Keratinocyte (primary cell): ENCODE measurements around the gene CUEDC2. TPM values are rescaled to one million over a fixed set of nuclear protein-coding genes. Genes with fewer than 3 reads are reported as not detected.

Source experiments
- DNase-seq: peaks from one replicate; pipeline ENCODE4 v3.0.0-alpha.2; 2011; ENCODE audit warnings: low read depth, missing footprints, low spot score
- FAIRE-seq: peaks from 2 replicates; lab custom pipeline; 2011; peaks lifted over from hg19 to GRCh38; lab: Jason Lieb, UNC
- H2AFZ ChIP-seq: 2 replicates; pipeline ENCODE4 v1.6.0; 2012; ENCODE audit warnings: low read length, control low read depth, inconsistent platforms; ENCODE audit not compliant: control insufficient read depth
- H3K27ac ChIP-seq: 2 replicates; pipeline ENCODE4 v1.5.1; 2011; ENCODE audit warnings: low read length; ENCODE audit not compliant: control insufficient read depth, insufficient read depth
- H3K27me3 ChIP-seq: 3 replicates; pipeline ENCODE4 v1.6.0; 2011; ENCODE audit warnings: low read length; ENCODE audit not compliant: control insufficient read depth, insufficient read depth; ENCODE audit errors: extremely low read depth
- H3K36me3 ChIP-seq, 2 experiments: 2 replicates in 1 of 2; 3 replicates in 1 of 2; pipeline ENCODE4 v1.5.1; 2011; ENCODE audit warnings: low read length in 2 of 2, mild to moderate bottlenecking in 1 of 2; ENCODE audit not compliant: control insufficient read depth in 2 of 2, insufficient read depth in 2 of 2; ENCODE audit errors: extremely low read depth in 1 of 2
- H3K4me1 ChIP-seq: 3 replicates; pipeline ENCODE4 v1.5.1; 2011; ENCODE audit warnings: low read length; ENCODE audit not compliant: control insufficient read depth, insufficient read depth; ENCODE audit errors: extremely low read depth
- H3K4me2 ChIP-seq: 3 replicates; pipeline ENCODE4 v1.6.0; 2011; ENCODE audit warnings: low read depth, low read length; ENCODE audit not compliant: control insufficient read depth, insufficient read depth; ENCODE audit errors: extremely low read depth
- H3K4me3 ChIP-seq, 3 experiments: fragments of 200-600 bp in 1 of 3; sonication (generic) in 1 of 3; 2 replicates in 2 of 3; 3 replicates in 1 of 3; pipeline ENCODE4 v1.5.1; 2011 to 2016; ENCODE audit warnings: low read length in 3 of 3, mild to moderate bottlenecking in 3 of 3, control low read depth in 2 of 3, inconsistent platforms in 1 of 3, low read depth in 1 of 3, mixed read lengths in 1 of 3, mixed run types in 1 of 3, moderate library complexity in 1 of 3; ENCODE audit not compliant: control insufficient read depth in 2 of 3, insufficient read depth in 2 of 3; ENCODE audit errors: extremely low read depth in 1 of 3
- H3K79me2 ChIP-seq: 2 replicates; pipeline ENCODE4 v1.6.0; 2012; ENCODE audit warnings: low read length; ENCODE audit not compliant: control insufficient read depth, insufficient read depth
- H3K9ac ChIP-seq: 3 replicates; pipeline ENCODE4 v1.6.0; 2011; ENCODE audit warnings: low read length; ENCODE audit not compliant: control insufficient read depth, insufficient read depth; ENCODE audit errors: extremely low read depth
- H3K9me1 ChIP-seq: 3 replicates; pipeline ENCODE4 v1.6.0; 2011; ENCODE audit warnings: low read length; ENCODE audit not compliant: control insufficient read depth, insufficient read depth; ENCODE audit errors: extremely low read depth
- H3K9me3 ChIP-seq: 2 replicates; pipeline ENCODE4 v1.5.1; 2012; ENCODE audit warnings: low read depth, low read length; ENCODE audit not compliant: control insufficient read depth
- H4K20me1 ChIP-seq: 3 replicates; pipeline ENCODE4 v1.6.0; 2011; ENCODE audit warnings: low read length; ENCODE audit not compliant: control insufficient read depth, insufficient read depth; ENCODE audit errors: extremely low read depth
- EZH2 ChIP-seq: IDR thresholded peaks from one replicate; pipeline ENCODE4 v1.6.1; 2012; ENCODE audit warnings: inconsistent platforms, mild to moderate bottlenecking, low read length, moderate library complexity
- dilution Hi-C: fragments of 300-500 bp; cut with MboI; formaldehyde crosslinking; loops from one replicate; pipeline ENCODE4 v1.7.0; 2020; ENCODE audit warnings: low sequenced_read_pairs; ENCODE audit not compliant: extremely low pct_ligation_motif_present
- polyA plus RNA-seq, 5 experiments: library from polyadenylated mRNA; depleted of rRNA in 3 of 5; stranded (reverse) in 3 of 5; stranded (forward) in 1 of 5; unstranded in 1 of 5; fragments of >200 nt; gene quantifications; 1 replicate in 1 of 5; 2 replicates in 3 of 5; 3 replicates in 1 of 5; pipeline versions ENCODE4 v1.2.1 to v1.2.3, GENCODE V29; 2011 to 2012; ENCODE audit warnings: missing spikeins in 2 of 5, low read depth in 1 of 5, low replicate concordance in 1 of 5
- TF ChIP-seq, protein P1 (sequence below), 3 experiments: IDR thresholded peaks in 1 of 3; conservative IDR thresholded peaks in 1 of 3; optimal IDR thresholded peaks in 1 of 3; 2 replicates in 2 of 3; 3 replicates in 1 of 3; pipeline versions ENCODE3 to v1.5.1; 2011; ENCODE audit warnings: low read length in 3 of 3, mild to moderate bottlenecking in 3 of 3, moderate library complexity in 2 of 3, control low read depth in 1 of 3, inconsistent platforms in 1 of 3; ENCODE audit not compliant: insufficient read depth in 2 of 3; ENCODE audit errors: extremely low read depth in 1 of 3

The CUEDC2 gene
- polyA plus RNA-seq, 1 donor (not counting 4 experiments of a cell fraction or from before 2014, with no cell fraction given): 46.6 TPM

DNA sequence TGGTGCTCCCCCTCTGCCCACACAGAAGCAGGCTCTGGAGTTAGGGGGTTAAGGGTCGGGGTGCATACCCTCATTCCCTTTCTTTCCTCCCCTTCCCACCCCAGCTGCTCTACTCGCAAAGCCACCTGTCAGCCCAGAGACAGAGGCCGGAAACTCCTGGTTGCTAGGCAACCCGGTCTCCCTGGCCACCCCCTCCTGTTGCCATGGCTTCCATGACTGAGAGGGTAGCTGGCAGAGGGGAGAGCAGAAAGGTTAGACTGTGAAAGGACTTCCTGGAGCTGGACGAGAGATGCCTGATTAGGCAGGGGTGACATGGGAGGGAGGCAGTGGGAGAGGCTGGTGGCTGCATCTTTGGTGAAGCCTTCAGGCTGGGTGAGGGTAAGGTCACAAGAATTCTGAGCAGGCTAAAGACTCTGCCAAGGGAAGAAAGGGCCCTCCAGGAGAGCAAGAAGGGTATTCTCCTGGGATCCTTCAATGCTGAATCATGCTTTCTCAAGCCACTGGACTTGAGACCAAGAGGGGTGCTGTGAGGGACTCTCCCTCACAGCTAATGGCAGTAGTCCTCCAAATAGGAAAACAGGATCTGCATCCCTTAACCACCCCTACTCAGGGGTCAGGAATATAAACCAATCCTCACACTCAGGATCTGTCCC is 19.2 kb downstream of the CUEDC2 start:
- Histone ChIP-seq H3K9ac (no peak overlapping the region), H3K9me3 (no peaks in the 10 kb centered on the region), H2AFZ (no peak overlapping the region), H3K4me3 (no peak overlapping the region), H3K79me2 (no peaks in the 10 kb centered on the region), H3K36me3 (no peaks in the 10 kb centered on the region), H3K27me3 (peaks cover 71% of the 10 kb centered on the region), H3K4me1 (peaks cover 4% of the 10 kb centered on the region), H3K27ac (no peak overlapping the region), H3K9me1 (no peaks in the 10 kb centered on the region), H4K20me1 (no peaks in the 10 kb centered on the region), H3K4me2 (no peak overlapping the region)
- dilution Hi-C loops: no loop called here
- no peak for TF ChIP-seq EZH2
- TF ChIP-seq, protein P1, sequence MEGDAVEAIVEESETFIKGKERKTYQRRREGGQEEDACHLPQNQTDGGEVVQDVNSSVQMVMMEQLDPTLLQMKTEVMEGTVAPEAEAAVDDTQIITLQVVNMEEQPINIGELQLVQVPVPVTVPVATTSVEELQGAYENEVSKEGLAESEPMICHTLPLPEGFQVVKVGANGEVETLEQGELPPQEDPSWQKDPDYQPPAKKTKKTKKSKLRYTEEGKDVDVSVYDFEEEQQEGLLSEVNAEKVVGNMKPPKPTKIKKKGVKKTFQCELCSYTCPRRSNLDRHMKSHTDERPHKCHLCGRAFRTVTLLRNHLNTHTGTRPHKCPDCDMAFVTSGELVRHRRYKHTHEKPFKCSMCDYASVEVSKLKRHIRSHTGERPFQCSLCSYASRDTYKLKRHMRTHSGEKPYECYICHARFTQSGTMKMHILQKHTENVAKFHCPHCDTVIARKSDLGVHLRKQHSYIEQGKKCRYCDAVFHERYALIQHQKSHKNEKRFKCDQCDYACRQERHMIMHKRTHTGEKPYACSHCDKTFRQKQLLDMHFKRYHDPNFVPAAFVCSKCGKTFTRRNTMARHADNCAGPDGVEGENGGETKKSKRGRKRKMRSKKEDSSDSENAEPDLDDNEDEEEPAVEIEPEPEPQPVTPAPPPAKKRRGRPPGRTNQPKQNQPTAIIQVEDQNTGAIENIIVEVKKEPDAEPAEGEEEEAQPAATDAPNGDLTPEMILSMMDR (optimal IDR thresholded peaks at IDR 0.05 in 1 of 3, IDR thresholded peaks at IDR 0.05 in 1 of 3, conservative IDR thresholded peaks at IDR 0.05 in 1 of 3; ENCODE audit: extremely low read depth in 1 of 3, insufficient read depth in 2 of 3, low read length in 3 of 3): no peak
- FAIRE-seq (no peak), DNase-seq (no peak)

GRCh38 chr10:102412293-102412692 is 20.1 kb downstream of the CUEDC2 start:
- H3K27ac ChIP-seq: no peak overlapping the region
- no peaks in the 10 kb centered on the region for H4K20me1 ChIP-seq
- H3K79me2 ChIP-seq: no peaks in the 10 kb centered on the region
- H2AFZ ChIP-seq: no peak overlapping the region
- dilution Hi-C loops: no loop called here
- H3K27me3 ChIP-seq: peaks cover 73% of the 10 kb centered on the region
- TF ChIP-seq, protein P1 (optimal IDR thresholded peaks at IDR 0.05 in 1 of 3, IDR thresholded peaks at IDR 0.05 in 1 of 3, conservative IDR thresholded peaks at IDR 0.05 in 1 of 3; ENCODE audit: extremely low read depth in 1 of 3, insufficient read depth in 2 of 3, low read length in 3 of 3): no peak
- H3K4me2 ChIP-seq: no peak overlapping the region
- no peaks in the 10 kb centered on the region for H3K9me1 ChIP-seq
- H3K9ac ChIP-seq: no peak overlapping the region
- DNase-seq (no peak), FAIRE-seq (no peak)
- H3K4me1 ChIP-seq: peaks cover 11% of the 10 kb centered on the region
- no peaks in the 10 kb centered on the region for H3K9me3 ChIP-seq
- no peaks in the 10 kb centered on the region for H3K36me3 ChIP-seq
- no peak overlapping the region for H3K4me3 ChIP-seq
